GM12878 (cell line): ENCODE measurements around the gene HEBP1. TPM values are rescaled to one million over a fixed set of nuclear protein-coding genes. Genes with fewer than 3 reads are reported as not detected.

Source experiments
- ATAC-seq: fragments of 200-7000 bp; cut with Tn5 transposase; 3 replicates; pipeline ENCODE4 v1.9.1; 2020; ENCODE audit warnings: mild to moderate bottlenecking, moderate library complexity
- BruUV-seq: library from RNA; stranded (reverse); fragments of 400-500 nt; replicated peaks from 2 replicates; lab custom pipeline; 2021; lab: Mats Ljungman, UMichigan
- CTCF ChIA-PET: fragments of 300-600 bp; sonication (Branson Sonifier 250); formaldehyde crosslinking; extraction: SDS; loops from one replicate; lab custom pipeline; 2021; ENCODE audit warnings: inconsistent platforms; lab: Yijun Ruan, JAX
- POLR2A ChIA-PET: fragments of 350-600 bp; formaldehyde crosslinking; extraction: SDS; loops from one replicate; lab custom pipeline; 2021; ENCODE audit warnings: inconsistent platforms; lab: Charles Lee
- RAD21 ChIA-PET: fragments of 300-600 bp; sonication (Branson Sonifier 250); formaldehyde crosslinking; loops from one replicate; lab custom pipeline; 2023; ENCODE audit warnings: antibody characterized with exemption; ENCODE audit not compliant: unreplicated experiment; lab: Charles Lee
- SMC1A ChIA-PET: fragments of 300-600 bp; sonication (Branson Sonifier 250); formaldehyde crosslinking; loops from one replicate; lab custom pipeline; 2023; ENCODE audit not compliant: unreplicated experiment, uncharacterized antibody; lab: Charles Lee
- DNase-seq: peaks from one replicate; pipeline ENCODE4 v3.0.0-alpha.2; 2011; ENCODE audit warnings: low read depth, low spot score
- FAIRE-seq: peaks from 3 replicates; lab custom pipeline; 2011; peaks lifted over from hg19 to GRCh38; lab: Jason Lieb, UNC
- H2AFZ ChIP-seq: 2 replicates; pipeline ENCODE4 v1.6.0; 2011; ENCODE audit warnings: low read depth, low read length, control low read depth; ENCODE audit not compliant: control insufficient read depth
- H3K27ac ChIP-seq: 2 replicates; pipeline ENCODE4 v1.5.1; 2011; ENCODE audit warnings: control low read depth; ENCODE audit not compliant: control insufficient read depth, insufficient read depth
- H3K27me3 ChIP-seq, 2 experiments: replicated peaks in 1 of 2; 2 replicates each; pipeline versions ENCODE4 v1.6.0 to v1.6.1; 2011; ENCODE audit warnings: low read length in 1 of 2; ENCODE audit not compliant: control insufficient read depth in 2 of 2, insufficient read depth in 2 of 2
- H3K36me3 ChIP-seq, 2 experiments: 2 replicates each; pipeline ENCODE4 v1.5.1; 2011; ENCODE audit warnings: low read length in 1 of 2; ENCODE audit not compliant: control insufficient read depth in 2 of 2, insufficient read depth in 2 of 2
- H3K4me1 ChIP-seq: 2 replicates; pipeline ENCODE4 v1.6.1; 2011; ENCODE audit warnings: mild to moderate bottlenecking, low read length, moderate library complexity, mixed read lengths; ENCODE audit not compliant: control insufficient read depth, insufficient read depth
- H3K4me2 ChIP-seq: 2 replicates; pipeline ENCODE4 v1.6.0; 2011; ENCODE audit warnings: control low read depth; ENCODE audit not compliant: control insufficient read depth, insufficient read depth
- H3K4me3 ChIP-seq: fragments of 200-600 bp; sonication (generic); 2 replicates; pipeline ENCODE4 v1.5.1; 2016
- H3K79me2 ChIP-seq: 2 replicates; pipeline ENCODE4 v1.6.0; 2011; ENCODE audit warnings: low read length; ENCODE audit not compliant: control insufficient read depth, insufficient read depth
- H3K9ac ChIP-seq: 2 replicates; pipeline ENCODE4 v1.8.0; 2011; ENCODE audit warnings: low read length, control low read depth, mixed read lengths; ENCODE audit not compliant: control insufficient read depth, insufficient read depth
- H3K9me3 ChIP-seq: replicated peaks from 3 replicates; pipeline ENCODE4 v1.5.1; 2011; ENCODE audit warnings: mild to moderate bottlenecking, low read length; ENCODE audit not compliant: control insufficient read depth, insufficient read depth
- H4K20me1 ChIP-seq: 2 replicates; pipeline ENCODE4 v1.6.0; 2011; ENCODE audit not compliant: control insufficient read depth, insufficient read depth
- BCL11A ChIP-seq: IDR thresholded peaks from 2 replicates; pipeline ENCODE4 v1.6.1; 2011; ENCODE audit warnings: low read depth, low read length
- CREB1 ChIP-seq: IDR thresholded peaks from 2 replicates; pipeline ENCODE4 v1.6.1; 2012; ENCODE audit warnings: low read depth, mild to moderate bottlenecking, inconsistent platforms
- E4F1 ChIP-seq: fragments of 450-650 bp; IDR thresholded peaks from 2 replicates; pipeline ENCODE4 v1.6.1; 2018; ENCODE audit warnings: borderline replicate concordance, mild to moderate bottlenecking; ENCODE audit not compliant: partially characterized antibody
- ESRRA ChIP-seq: IDR thresholded peaks from 2 replicates; pipeline ENCODE4 v1.6.1; 2012; ENCODE audit warnings: mild to moderate bottlenecking, low read length, improper control_type of control experiment
- IKZF1 ChIP-seq: fragments of 450-650 bp; conservative IDR thresholded peaks from 2 replicates; pipeline ENCODE4 v1.6.1; 2017; ENCODE audit warnings: antibody characterized with exemption, mild to moderate bottlenecking
- IKZF2 ChIP-seq, 2 experiments: fragments of 450-650 bp; IDR thresholded peaks; 2 replicates each; pipeline ENCODE4 v1.6.1; 2017; ENCODE audit warnings: mild to moderate bottlenecking in 2 of 2, moderate library complexity in 2 of 2
- RB1 ChIP-seq: fragments of 450-650 bp; formaldehyde crosslinking; IDR thresholded peaks from 2 replicates; pipeline ENCODE4 v1.6.1; 2017; ENCODE audit warnings: mild to moderate bottlenecking, borderline replicate concordance
- SIX5 ChIP-seq: IDR thresholded peaks from 2 replicates; pipeline ENCODE4 v1.6.1; 2011; ENCODE audit warnings: mild to moderate bottlenecking, low read depth, low read length, moderate library complexity; ENCODE audit not compliant: severe bottlenecking
- SREBF1 ChIP-seq: IDR thresholded peaks from 2 replicates; pipeline ENCODE4 v1.6.1; 2012; ENCODE audit warnings: mild to moderate bottlenecking, low read length
- TBL1XR1 ChIP-seq: IDR thresholded peaks from 2 replicates; pipeline ENCODE4 v1.6.1; 2012; ENCODE audit warnings: low read depth, low read length, improper control_type of control experiment
- WRNIP1 ChIP-seq: IDR thresholded peaks from 2 replicates; pipeline ENCODE4 v1.6.1; 2011; ENCODE audit warnings: low read depth, low read length, improper control_type of control experiment, borderline replicate concordance
- YY1 ChIP-seq: IDR thresholded peaks from 2 replicates; pipeline ENCODE4 v1.6.1; 2011; ENCODE audit warnings: low read depth, mild to moderate bottlenecking, low read length
- WGBS: methylation state at CpG from one replicate; pipeline ENCODE4 v1.1.6; 2016; ENCODE audit warnings: low lambda C conversion rate; ENCODE audit not compliant: insufficient replicate concordance, insufficient coverage; ENCODE audit errors: missing lambda C conversion rate; 5-methylcytosine and 5-hydroxymethylcytosine counted together
- in situ Hi-C: fragments of 300-500 bp; cut with MboI; formaldehyde crosslinking; loops from 9 replicates; pipeline ENCODE4 v1.14.3; 2018; ENCODE audit warnings: mixed read lengths
- intact Hi-C: fragments of 100-400 bp; cut with micrococcal nuclease; formaldehyde crosslinking; loops from one replicate; pipeline ENCODE4 v1.14.2; 2022; ENCODE audit not compliant: unreplicated experiment
- polyA plus RNA-seq, 11 experiments: library from polyadenylated mRNA; depleted of rRNA in 4 of 11; unstranded in 6 of 11; stranded (reverse) in 5 of 11; fragments of >200 nt; fragmentation: Nextera tagmentation in 4 of 11; fragmentation: Illumina TruSeq in 1 of 11; extraction: Ambion mirVana in 4 of 11; extraction: Trizol in 1 of 11; gene quantifications; 1 replicate in 1 of 11; 2 replicates in 10 of 11; pipeline versions ENCODE4 v1.2.1 to v1.2.3, GENCODE V29; 2011 to 2016; ENCODE audit warnings: inconsistent platforms in 2 of 11, missing spikeins in 2 of 11, low read depth in 1 of 11
- total RNA-seq, 4 experiments: library from RNA; depleted of rRNA in 3 of 4; stranded (reverse); fragments of >200 nt in 3 of 4; fragmentation: Illumina TruSeq in 1 of 4; extraction: Trizol in 1 of 4; gene quantifications; 2 replicates each; pipeline versions ENCODE4 v1.2.1 to v1.2.3, GENCODE V29; 2013 to 2021
- TF ChIP-seq, protein P1 (sequence below): fragments of 450-650 bp; IDR thresholded peaks from 2 replicates; pipeline ENCODE4 v1.6.1; 2017; ENCODE audit warnings: borderline replicate concordance
- TF ChIP-seq, protein P2 (sequence below): fragments of 450-650 bp; formaldehyde crosslinking; IDR thresholded peaks from 2 replicates; pipeline ENCODE4 v1.4.0; 2020; ENCODE audit warnings: mild to moderate bottlenecking, moderate library complexity
- TF ChIP-seq, protein P3 (sequence below): IDR thresholded peaks from 2 replicates; pipeline ENCODE4 v1.6.1; 2011; ENCODE audit warnings: borderline replicate concordance, low read depth, mild to moderate bottlenecking, moderate library complexity, low read length; ENCODE audit not compliant: insufficient read depth, poor library complexity, severe bottlenecking

HEBP1 gene
- total and polyA plus RNA-seq, 10 of the 15 experiments (the other 5 are each of a cell fraction or from before 2014, with no cell fraction given) = 0.07 to 0.32 (median 0.18) TPM; not detected in 5

DNA sequence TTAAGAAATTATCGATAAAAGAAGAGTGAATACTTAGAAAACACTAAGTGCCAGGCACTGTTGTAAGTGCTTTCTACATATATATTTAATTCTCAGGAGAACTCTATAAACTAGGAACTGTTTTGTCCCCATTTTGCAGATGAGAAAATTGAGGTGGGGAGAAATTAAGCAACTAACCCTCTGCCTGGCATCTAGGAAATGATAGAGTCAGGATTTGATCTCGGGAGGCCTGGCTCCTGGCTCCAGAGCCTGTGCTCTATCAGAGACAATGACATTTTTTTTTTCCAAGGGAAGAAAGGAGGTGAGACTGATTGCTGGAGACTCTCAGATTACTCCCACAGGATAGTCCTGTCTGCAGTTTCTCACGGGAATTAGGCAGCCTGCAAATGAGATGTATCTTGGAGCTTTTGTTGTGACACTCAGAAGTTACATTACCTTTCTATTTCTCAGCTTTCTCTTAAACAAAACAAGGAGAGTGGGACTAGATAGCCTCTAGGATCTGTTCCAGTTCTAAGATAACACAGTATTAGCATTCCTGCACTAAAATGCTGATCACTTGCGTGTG lies 42.7 kb upstream of the HEBP1 start:
- intact Hi-C loops = no loop called here
- ChIA-PET RAD21 (no interaction called here), SMC1A (interaction anchor here (0.7 to 1.5 kb wide), 2 partner anchors 9 to 18 kb away, joined by 3 read pairs; no protein-coding TSS in a partner anchor), POLR2A (no interaction called here), CTCF (interaction anchor here (1.2 kb wide), 1 partner anchor 169 kb away, joined by 3 read pairs; no protein-coding TSS in a partner anchor)
- H3K27ac ChIP-seq = no peak overlapping the region
- H3K9ac ChIP-seq = no peak overlapping the region
- peaks cover 0 to 8% of the 10 kb centered on the region in 2 experiments; a peak in 2 of 4 replicates for H3K27me3 ChIP-seq
- H3K79me2 ChIP-seq = no peaks in the 10 kb centered on the region
- ATAC-seq (no peak), DNase-seq (no peak), FAIRE-seq (no peak)
- H3K36me3 ChIP-seq = no peaks in the 10 kb centered on the region
- WGBS = 62% methylated on average over 4 of the region's 4 CpGs
- H2AFZ ChIP-seq = no peak overlapping the region
- no TSS peak for BruUV-seq
- in situ Hi-C loops = no loop called here
- H3K4me3 ChIP-seq = no peak overlapping the region
- H3K4me2 ChIP-seq = no peak overlapping the region
- H4K20me1 ChIP-seq = no peaks in the 10 kb centered on the region
- no peaks in the 10 kb centered on the region for H3K9me3 ChIP-seq
- H3K4me1 ChIP-seq = no peaks in the 10 kb centered on the region
- TF ChIP-seq, protein P1, sequence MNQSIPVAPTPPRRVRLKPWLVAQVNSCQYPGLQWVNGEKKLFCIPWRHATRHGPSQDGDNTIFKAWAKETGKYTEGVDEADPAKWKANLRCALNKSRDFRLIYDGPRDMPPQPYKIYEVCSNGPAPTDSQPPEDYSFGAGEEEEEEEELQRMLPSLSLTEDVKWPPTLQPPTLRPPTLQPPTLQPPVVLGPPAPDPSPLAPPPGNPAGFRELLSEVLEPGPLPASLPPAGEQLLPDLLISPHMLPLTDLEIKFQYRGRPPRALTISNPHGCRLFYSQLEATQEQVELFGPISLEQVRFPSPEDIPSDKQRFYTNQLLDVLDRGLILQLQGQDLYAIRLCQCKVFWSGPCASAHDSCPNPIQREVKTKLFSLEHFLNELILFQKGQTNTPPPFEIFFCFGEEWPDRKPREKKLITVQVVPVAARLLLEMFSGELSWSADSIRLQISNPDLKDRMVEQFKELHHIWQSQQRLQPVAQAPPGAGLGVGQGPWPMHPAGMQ = no peak
- no peak for TF ChIP-seq SIX5
- TF ChIP-seq WRNIP1 = no peak
- TF ChIP-seq, protein P2, sequence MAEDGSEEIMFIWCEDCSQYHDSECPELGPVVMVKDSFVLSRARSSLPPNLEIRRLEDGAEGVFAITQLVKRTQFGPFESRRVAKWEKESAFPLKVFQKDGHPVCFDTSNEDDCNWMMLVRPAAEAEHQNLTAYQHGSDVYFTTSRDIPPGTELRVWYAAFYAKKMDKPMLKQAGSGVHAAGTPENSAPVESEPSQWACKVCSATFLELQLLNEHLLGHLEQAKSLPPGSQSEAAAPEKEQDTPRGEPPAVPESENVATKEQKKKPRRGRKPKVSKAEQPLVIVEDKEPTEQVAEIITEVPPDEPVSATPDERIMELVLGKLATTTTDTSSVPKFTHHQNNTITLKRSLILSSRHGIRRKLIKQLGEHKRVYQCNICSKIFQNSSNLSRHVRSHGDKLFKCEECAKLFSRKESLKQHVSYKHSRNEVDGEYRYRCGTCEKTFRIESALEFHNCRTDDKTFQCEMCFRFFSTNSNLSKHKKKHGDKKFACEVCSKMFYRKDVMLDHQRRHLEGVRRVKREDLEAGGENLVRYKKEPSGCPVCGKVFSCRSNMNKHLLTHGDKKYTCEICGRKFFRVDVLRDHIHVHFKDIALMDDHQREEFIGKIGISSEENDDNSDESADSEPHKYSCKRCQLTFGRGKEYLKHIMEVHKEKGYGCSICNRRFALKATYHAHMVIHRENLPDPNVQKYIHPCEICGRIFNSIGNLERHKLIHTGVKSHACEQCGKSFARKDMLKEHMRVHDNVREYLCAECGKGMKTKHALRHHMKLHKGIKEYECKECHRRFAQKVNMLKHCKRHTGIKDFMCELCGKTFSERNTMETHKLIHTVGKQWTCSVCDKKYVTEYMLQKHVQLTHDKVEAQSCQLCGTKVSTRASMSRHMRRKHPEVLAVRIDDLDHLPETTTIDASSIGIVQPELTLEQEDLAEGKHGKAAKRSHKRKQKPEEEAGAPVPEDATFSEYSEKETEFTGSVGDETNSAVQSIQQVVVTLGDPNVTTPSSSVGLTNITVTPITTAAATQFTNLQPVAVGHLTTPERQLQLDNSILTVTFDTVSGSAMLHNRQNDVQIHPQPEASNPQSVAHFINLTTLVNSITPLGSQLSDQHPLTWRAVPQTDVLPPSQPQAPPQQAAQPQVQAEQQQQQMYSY (CRISPR knock-in tag) = no peak
- TF ChIP-seq IKZF1 = no peak
- TF ChIP-seq E4F1 = no peak
- TF ChIP-seq, protein P3, sequence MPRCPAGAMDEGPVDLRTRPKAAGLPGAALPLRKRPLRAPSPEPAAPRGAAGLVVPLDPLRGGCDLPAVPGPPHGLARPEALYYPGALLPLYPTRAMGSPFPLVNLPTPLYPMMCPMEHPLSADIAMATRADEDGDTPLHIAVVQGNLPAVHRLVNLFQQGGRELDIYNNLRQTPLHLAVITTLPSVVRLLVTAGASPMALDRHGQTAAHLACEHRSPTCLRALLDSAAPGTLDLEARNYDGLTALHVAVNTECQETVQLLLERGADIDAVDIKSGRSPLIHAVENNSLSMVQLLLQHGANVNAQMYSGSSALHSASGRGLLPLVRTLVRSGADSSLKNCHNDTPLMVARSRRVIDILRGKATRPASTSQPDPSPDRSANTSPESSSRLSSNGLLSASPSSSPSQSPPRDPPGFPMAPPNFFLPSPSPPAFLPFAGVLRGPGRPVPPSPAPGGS = no peak
- TF ChIP-seq BCL11A = no peak
- TF ChIP-seq IKZF2 (IDR thresholded peaks at IDR 0.05) = no peak
- no peak for TF ChIP-seq TBL1XR1
- TF ChIP-seq YY1 = no peak
- no peak for TF ChIP-seq SREBF1
- TF ChIP-seq ESRRA = no peak
- no peak for TF ChIP-seq CREB1
- TF ChIP-seq RB1 = no peak
